GM12878 (cell line): ENCODE measurements around the gene ZDHHC19. TPM values are rescaled to one million over a fixed set of nuclear protein-coding genes. Genes with fewer than 3 reads are reported as not detected.
A peak's percentile ranks its signal among the peaks of the same experiment; 100 is the strongest.

Experiments used
- CBFB ChIP-seq: IDR thresholded peaks from 2 replicates; pipeline ENCODE4 v1.6.1; 2016; ENCODE audit warnings: antibody characterized with exemption, low read depth
- CHD2 ChIP-seq: IDR thresholded peaks from 2 replicates; pipeline ENCODE4 v1.6.1; 2011; ENCODE audit warnings: low read depth, low read length, improper control_type of control experiment, borderline replicate concordance
- HDGF ChIP-seq: fragments of 450-650 bp; IDR thresholded peaks from 2 replicates; pipeline ENCODE4 v1.6.1; 2016; ENCODE audit warnings: antibody characterized with exemption
- KDM1A ChIP-seq: fragments of 200-600 bp; sonication (generic); IDR thresholded peaks from 2 replicates; pipeline ENCODE4 v1.6.1; 2016; ENCODE audit warnings: borderline replicate concordance
- MYC ChIP-seq: IDR thresholded peaks from 2 replicates; pipeline ENCODE4 v1.6.1; 2011; ENCODE audit warnings: mild to moderate bottlenecking, low read length, moderate library complexity, inconsistent platforms; ENCODE audit not compliant: insufficient read depth, insufficient replicate concordance, insufficient read length, severe bottlenecking
- NR2F1 ChIP-seq: fragments of 450-650 bp; conservative IDR thresholded peaks from 2 replicates; pipeline ENCODE4 v1.6.1; 2017; ENCODE audit warnings: mild to moderate bottlenecking
- POLR2A ChIP-seq: IDR thresholded peaks from 2 replicates; pipeline ENCODE4 v1.6.1; 2011; ENCODE audit warnings: low read depth, mild to moderate bottlenecking, low read length
- RAD21 ChIP-seq: IDR thresholded peaks from 2 replicates; pipeline ENCODE4 v1.6.1; 2011; ENCODE audit warnings: mild to moderate bottlenecking, low read depth, low read length, moderate library complexity; ENCODE audit not compliant: insufficient read depth
- RCOR1 ChIP-seq: conservative IDR thresholded peaks from 2 replicates; pipeline ENCODE4 v1.6.1; 2012; ENCODE audit warnings: low read depth, low read length, improper control_type of control experiment
- WRNIP1 ChIP-seq: IDR thresholded peaks from 2 replicates; pipeline ENCODE4 v1.6.1; 2011; ENCODE audit warnings: low read depth, low read length, improper control_type of control experiment, borderline replicate concordance
- YBX1 ChIP-seq: fragments of 450-650 bp; IDR thresholded peaks from 2 replicates; pipeline ENCODE4 v1.6.1; 2016; ENCODE audit warnings: antibody characterized with exemption
- YY1 ChIP-seq: IDR thresholded peaks from 2 replicates; pipeline ENCODE4 v1.6.1; 2011; ENCODE audit warnings: low read depth, mild to moderate bottlenecking, low read length
- polyA plus RNA-seq, 11 experiments: library from polyadenylated mRNA; depleted of rRNA in 4 of 11; unstranded in 6 of 11; stranded (reverse) in 5 of 11; fragments of >200 nt; fragmentation: Nextera tagmentation in 4 of 11; fragmentation: Illumina TruSeq in 1 of 11; extraction: Ambion mirVana in 4 of 11; extraction: Trizol in 1 of 11; gene quantifications; 1 replicate in 1 of 11; 2 replicates in 10 of 11; pipeline versions ENCODE4 v1.2.1 to v1.2.3, GENCODE V29; 2011 to 2016; ENCODE audit warnings: inconsistent platforms in 2 of 11, missing spikeins in 2 of 11, low read depth in 1 of 11
- total RNA-seq, 4 experiments: library from RNA; depleted of rRNA in 3 of 4; stranded (reverse); fragments of >200 nt in 3 of 4; fragmentation: Illumina TruSeq in 1 of 4; extraction: Trizol in 1 of 4; gene quantifications; 2 replicates each; pipeline versions ENCODE4 v1.2.1 to v1.2.3, GENCODE V29; 2013 to 2021
- TF ChIP-seq, protein P1 (sequence below): IDR thresholded peaks from 2 replicates; pipeline ENCODE4 v1.6.1; 2011; ENCODE audit warnings: borderline replicate concordance, low read depth, mild to moderate bottlenecking, moderate library complexity, mixed read lengths, low read length; ENCODE audit not compliant: insufficient read depth; ENCODE audit errors: extremely low read length
- TF ChIP-seq, protein P2 (sequence below): fragments of 450-650 bp; IDR thresholded peaks from 2 replicates; pipeline ENCODE4 v1.6.1; 2018; ENCODE audit warnings: mild to moderate bottlenecking, low read depth, moderate library complexity; ENCODE audit not compliant: partially characterized antibody
- TF ChIP-seq, protein P3 (sequence below): fragments of 450-650 bp; IDR thresholded peaks from 2 replicates; pipeline ENCODE4 v1.6.1; 2017; ENCODE audit warnings: mild to moderate bottlenecking, low read depth, inconsistent platforms; ENCODE audit not compliant: poor library complexity, severe bottlenecking
- TF ChIP-seq, protein P4 (sequence below): IDR thresholded peaks from 2 replicates; pipeline ENCODE4 v1.6.1; 2011; ENCODE audit warnings: borderline replicate concordance, low read depth, mild to moderate bottlenecking, moderate library complexity, low read length; ENCODE audit not compliant: insufficient read depth, poor library complexity, severe bottlenecking
- TF ChIP-seq, protein P5 (sequence below), 3 experiments: IDR thresholded peaks in 2 of 3; conservative IDR thresholded peaks in 1 of 3; 2 replicates each; pipeline ENCODE4 v1.5.1; 2011; ENCODE audit warnings: low read depth in 3 of 3, low read length in 3 of 3, mild to moderate bottlenecking in 3 of 3, control low read depth in 2 of 3, moderate library complexity in 2 of 3, inconsistent platforms in 1 of 3, mixed read lengths in 1 of 3; ENCODE audit not compliant: control insufficient read depth in 2 of 3, insufficient read depth in 1 of 3; ENCODE audit errors: extremely low read depth in 1 of 3
- TF ChIP-seq, protein P6 (sequence below): fragments of 450-650 bp; IDR thresholded peaks from 2 replicates; pipeline ENCODE4 v1.6.1; 2016; ENCODE audit warnings: mild to moderate bottlenecking

The ZDHHC19 gene
- total and polyA plus RNA-seq, 10 of the 15 experiments (the other 5 are each of a cell fraction or from before 2014, with no cell fraction given), result 0.26 TPM; not detected in 9

DNA sequence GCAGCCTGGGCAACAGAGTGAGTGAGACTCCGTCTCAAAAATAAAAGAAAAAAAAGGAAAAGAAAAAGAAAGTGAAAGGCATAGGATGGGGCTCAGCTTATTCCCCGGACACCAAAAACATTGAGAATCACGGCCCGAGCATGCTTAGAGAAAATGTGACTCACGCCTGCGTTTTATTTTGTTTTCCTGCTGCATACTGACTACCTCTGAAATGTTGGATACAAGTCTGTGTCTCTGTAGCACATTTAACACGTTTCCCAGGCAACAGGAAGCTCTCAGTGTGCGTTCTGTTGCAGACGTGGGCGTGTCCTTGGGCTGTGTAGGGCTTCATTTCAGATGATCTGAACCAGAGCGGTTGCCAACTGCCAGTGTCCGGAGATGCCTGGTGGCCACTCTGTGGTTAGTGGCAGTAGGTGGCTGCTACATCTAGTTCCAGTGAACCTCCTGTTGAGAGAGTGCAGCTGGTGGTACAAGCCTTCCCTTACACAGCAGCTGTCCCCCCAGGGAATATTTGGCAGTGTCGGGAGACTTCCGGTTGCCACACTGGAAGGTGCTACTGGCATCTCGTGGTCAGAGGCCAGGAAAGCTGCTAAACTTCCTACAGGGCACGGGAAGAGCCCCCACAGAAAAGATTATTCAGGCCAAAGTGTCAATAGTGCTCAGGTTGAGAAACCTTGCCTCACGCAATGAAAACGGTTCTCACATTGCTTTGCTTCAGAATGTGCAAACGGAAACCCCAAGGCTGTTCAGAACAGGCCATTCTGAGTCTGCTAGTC, 8.2 kb upstream of the ZDHHC19 start (continued):
- TF ChIP-seq, protein P1, sequence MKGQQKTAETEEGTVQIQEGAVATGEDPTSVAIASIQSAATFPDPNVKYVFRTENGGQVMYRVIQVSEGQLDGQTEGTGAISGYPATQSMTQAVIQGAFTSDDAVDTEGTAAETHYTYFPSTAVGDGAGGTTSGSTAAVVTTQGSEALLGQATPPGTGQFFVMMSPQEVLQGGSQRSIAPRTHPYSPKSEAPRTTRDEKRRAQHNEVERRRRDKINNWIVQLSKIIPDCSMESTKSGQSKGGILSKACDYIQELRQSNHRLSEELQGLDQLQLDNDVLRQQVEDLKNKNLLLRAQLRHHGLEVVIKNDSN, result no peak
- no peak for TF ChIP-seq CBFB
- TF ChIP-seq, protein P2, sequence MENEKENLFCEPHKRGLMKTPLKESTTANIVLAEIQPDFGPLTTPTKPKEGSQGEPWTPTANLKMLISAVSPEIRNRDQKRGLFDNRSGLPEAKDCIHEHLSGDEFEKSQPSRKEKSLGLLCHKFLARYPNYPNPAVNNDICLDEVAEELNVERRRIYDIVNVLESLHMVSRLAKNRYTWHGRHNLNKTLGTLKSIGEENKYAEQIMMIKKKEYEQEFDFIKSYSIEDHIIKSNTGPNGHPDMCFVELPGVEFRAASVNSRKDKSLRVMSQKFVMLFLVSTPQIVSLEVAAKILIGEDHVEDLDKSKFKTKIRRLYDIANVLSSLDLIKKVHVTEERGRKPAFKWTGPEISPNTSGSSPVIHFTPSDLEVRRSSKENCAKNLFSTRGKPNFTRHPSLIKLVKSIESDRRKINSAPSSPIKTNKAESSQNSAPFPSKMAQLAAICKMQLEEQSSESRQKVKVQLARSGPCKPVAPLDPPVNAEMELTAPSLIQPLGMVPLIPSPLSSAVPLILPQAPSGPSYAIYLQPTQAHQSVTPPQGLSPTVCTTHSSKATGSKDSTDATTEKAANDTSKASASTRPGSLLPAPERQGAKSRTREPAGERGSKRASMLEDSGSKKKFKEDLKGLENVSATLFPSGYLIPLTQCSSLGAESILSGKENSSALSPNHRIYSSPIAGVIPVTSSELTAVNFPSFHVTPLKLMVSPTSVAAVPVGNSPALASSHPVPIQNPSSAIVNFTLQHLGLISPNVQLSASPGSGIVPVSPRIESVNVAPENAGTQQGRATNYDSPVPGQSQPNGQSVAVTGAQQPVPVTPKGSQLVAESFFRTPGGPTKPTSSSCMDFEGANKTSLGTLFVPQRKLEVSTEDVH, result no peak
- TF ChIP-seq YY1, result peak; percentile 13; the same call in 1 of the 2 replicates
- TF ChIP-seq, protein P3, sequence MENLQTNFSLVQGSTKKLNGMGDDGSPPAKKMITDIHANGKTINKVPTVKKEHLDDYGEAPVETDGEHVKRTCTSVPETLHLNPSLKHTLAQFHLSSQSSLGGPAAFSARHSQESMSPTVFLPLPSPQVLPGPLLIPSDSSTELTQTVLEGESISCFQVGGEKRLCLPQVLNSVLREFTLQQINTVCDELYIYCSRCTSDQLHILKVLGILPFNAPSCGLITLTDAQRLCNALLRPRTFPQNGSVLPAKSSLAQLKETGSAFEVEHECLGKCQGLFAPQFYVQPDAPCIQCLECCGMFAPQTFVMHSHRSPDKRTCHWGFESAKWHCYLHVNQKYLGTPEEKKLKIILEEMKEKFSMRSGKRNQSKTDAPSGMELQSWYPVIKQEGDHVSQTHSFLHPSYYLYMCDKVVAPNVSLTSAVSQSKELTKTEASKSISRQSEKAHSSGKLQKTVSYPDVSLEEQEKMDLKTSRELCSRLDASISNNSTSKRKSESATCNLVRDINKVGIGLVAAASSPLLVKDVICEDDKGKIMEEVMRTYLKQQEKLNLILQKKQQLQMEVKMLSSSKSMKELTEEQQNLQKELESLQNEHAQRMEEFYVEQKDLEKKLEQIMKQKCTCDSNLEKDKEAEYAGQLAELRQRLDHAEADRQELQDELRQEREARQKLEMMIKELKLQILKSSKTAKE, result no peak
- TF ChIP-seq, protein P4, sequence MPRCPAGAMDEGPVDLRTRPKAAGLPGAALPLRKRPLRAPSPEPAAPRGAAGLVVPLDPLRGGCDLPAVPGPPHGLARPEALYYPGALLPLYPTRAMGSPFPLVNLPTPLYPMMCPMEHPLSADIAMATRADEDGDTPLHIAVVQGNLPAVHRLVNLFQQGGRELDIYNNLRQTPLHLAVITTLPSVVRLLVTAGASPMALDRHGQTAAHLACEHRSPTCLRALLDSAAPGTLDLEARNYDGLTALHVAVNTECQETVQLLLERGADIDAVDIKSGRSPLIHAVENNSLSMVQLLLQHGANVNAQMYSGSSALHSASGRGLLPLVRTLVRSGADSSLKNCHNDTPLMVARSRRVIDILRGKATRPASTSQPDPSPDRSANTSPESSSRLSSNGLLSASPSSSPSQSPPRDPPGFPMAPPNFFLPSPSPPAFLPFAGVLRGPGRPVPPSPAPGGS, result no peak
- no peak for TF ChIP-seq MYC
- no peak for TF ChIP-seq RCOR1
- no peak for TF ChIP-seq YBX1
- TF ChIP-seq RAD21, result no peak
- TF ChIP-seq HDGF, result no peak
- TF ChIP-seq POLR2A, result 0 out of 2 replicates have a peak, but pooled peaks have one; percentile 35
- TF ChIP-seq CHD2, result no peak
- TF ChIP-seq WRNIP1, result no peak
- no peak for TF ChIP-seq KDM1A
- TF ChIP-seq NR2F1, result no peak
- TF ChIP-seq, protein P5, sequence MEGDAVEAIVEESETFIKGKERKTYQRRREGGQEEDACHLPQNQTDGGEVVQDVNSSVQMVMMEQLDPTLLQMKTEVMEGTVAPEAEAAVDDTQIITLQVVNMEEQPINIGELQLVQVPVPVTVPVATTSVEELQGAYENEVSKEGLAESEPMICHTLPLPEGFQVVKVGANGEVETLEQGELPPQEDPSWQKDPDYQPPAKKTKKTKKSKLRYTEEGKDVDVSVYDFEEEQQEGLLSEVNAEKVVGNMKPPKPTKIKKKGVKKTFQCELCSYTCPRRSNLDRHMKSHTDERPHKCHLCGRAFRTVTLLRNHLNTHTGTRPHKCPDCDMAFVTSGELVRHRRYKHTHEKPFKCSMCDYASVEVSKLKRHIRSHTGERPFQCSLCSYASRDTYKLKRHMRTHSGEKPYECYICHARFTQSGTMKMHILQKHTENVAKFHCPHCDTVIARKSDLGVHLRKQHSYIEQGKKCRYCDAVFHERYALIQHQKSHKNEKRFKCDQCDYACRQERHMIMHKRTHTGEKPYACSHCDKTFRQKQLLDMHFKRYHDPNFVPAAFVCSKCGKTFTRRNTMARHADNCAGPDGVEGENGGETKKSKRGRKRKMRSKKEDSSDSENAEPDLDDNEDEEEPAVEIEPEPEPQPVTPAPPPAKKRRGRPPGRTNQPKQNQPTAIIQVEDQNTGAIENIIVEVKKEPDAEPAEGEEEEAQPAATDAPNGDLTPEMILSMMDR (IDR thresholded peaks at IDR 0.05 in 2 of 3, conservative IDR thresholded peaks at IDR 0.05 in 1 of 3; ENCODE audit: control insufficient read depth in 2 of 3, extremely low read depth in 1 of 3, insufficient read depth in 1 of 3, low read depth in 3 of 3, low read length in 3 of 3), result 0 out of 6 replicates have a peak, but pooled peaks of 1 of the 3 experiments have one; percentile 3
- TF ChIP-seq, protein P6, sequence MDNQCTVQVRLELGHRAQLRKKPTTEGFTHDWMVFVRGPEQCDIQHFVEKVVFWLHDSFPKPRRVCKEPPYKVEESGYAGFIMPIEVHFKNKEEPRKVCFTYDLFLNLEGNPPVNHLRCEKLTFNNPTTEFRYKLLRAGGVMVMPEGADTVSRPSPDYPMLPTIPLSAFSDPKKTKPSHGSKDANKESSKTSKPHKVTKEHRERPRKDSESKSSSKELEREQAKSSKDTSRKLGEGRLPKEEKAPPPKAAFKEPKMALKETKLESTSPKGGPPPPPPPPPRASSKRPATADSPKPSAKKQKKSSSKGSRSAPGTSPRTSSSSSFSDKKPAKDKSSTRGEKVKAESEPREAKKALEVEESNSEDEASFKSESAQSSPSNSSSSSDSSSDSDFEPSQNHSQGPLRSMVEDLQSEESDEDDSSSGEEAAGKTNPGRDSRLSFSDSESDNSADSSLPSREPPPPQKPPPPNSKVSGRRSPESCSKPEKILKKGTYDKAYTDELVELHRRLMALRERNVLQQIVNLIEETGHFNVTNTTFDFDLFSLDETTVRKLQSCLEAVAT, result no peak
